ENCODE measurements around the gene SIRPD.
A peak's percentile ranks its signal among the peaks of the same experiment; 100 is the strongest.

The SIRPD gene

GRCh38 chr20:1538655-1539054, 18.9 kb downstream of the SIRPD start:
- no peak for TF ChIP-seq CTCF (IDR thresholded peaks at IDR 0.05; ENCODE audit: low read depth, low read length, missing control alignments)
- DNase-seq (ENCODE audit: low read depth): no peak
- no peak overlapping the region for H3K4me3 ChIP-seq (ENCODE audit: low read depth, low read length)

- TF ChIP-seq CTCF (IDR thresholded peaks at IDR 0.05; ENCODE audit: low read depth, low read length, missing control alignments): no peak
These were observed 19.8 kb downstream of the SIRPD start for GRCh38 chr20:1537731-1538058.

GRCh38 chr20:1536893-1537730, 20.4 kb downstream of the SIRPD start:
- TF ChIP-seq CTCF (IDR thresholded peaks at IDR 0.05; ENCODE audit: low read depth, low read length, missing control alignments): no peak
- no peak overlapping the region for H3K4me3 ChIP-seq (ENCODE audit: low read depth, low read length)
- no peak for DNase-seq (ENCODE audit: low read depth)

More at GRCh38 chr20:1537731-1538058, 19.8 kb downstream of the SIRPD start:
- H3K4me3 ChIP-seq (ENCODE audit: low read depth, low read length): no peak overlapping the region
- DNase-seq (ENCODE audit: low read depth): peak; percentile 34

GRCh38 chr20:1535420-1536175, 21.9 kb downstream of the SIRPD start:
- peak; percentile 99 for DNase-seq (ENCODE audit: low read depth)
- no peak overlapping the region for H3K4me3 ChIP-seq (ENCODE audit: low read depth, low read length)
- no peak for TF ChIP-seq CTCF (IDR thresholded peaks at IDR 0.05; ENCODE audit: low read depth, low read length, missing control alignments)

- DNase-seq (ENCODE audit: low read depth): no peak
- TF ChIP-seq CTCF (IDR thresholded peaks at IDR 0.05; ENCODE audit: low read depth, low read length, missing control alignments): no peak
- H3K4me3 ChIP-seq (ENCODE audit: low read depth, low read length): no peak overlapping the region
These were observed 23.0 kb downstream of the SIRPD start for GRCh38 chr20:1534526-1534925.

- no peak for DNase-seq (ENCODE audit: low read depth)
- TF ChIP-seq CTCF (IDR thresholded peaks at IDR 0.05; ENCODE audit: low read depth, low read length, missing control alignments): no peak
- H3K4me3 ChIP-seq (ENCODE audit: low read depth, low read length): no peak overlapping the region
These were observed 24.4 kb downstream of the SIRPD start for GRCh38 chr20:1533059-1533458.
